Muscle layer of colon (tissue), 2 donors: ENCODE measurements around the gene SLC19A2.
"Not testable (repeated sequence)": the region's sequence is repeated elsewhere in the genome, so short reads cannot be mapped to it uniquely, and the experiment has no call there.

Source experiments
- H3K27ac ChIP-seq: one replicate; pipeline ENCODE4 v1.7.0; 2013; ENCODE audit warnings: low read depth, mild to moderate bottlenecking, low read length, moderate library complexity
- H3K27me3 ChIP-seq, 2 donors: one replicate each; pipeline ENCODE4 v1.7.0; 2013; ENCODE audit warnings: low read length in 2 of 2, mild to moderate bottlenecking in 2 of 2; ENCODE audit not compliant: insufficient read depth in 2 of 2, control insufficient read depth in 1 of 2
- H3K36me3 ChIP-seq: one replicate; pipeline ENCODE4 v1.7.0; 2013; ENCODE audit warnings: mild to moderate bottlenecking, low read length; ENCODE audit not compliant: insufficient read depth
- H3K4me1 ChIP-seq: one replicate; pipeline ENCODE4 v1.7.0; 2013; ENCODE audit warnings: mild to moderate bottlenecking, low read length; ENCODE audit not compliant: insufficient read depth
- H3K4me3 ChIP-seq, 2 donors: one replicate each; pipeline ENCODE4 v1.7.0; 2013; ENCODE audit warnings: low read length in 2 of 2, low read depth in 1 of 2, mild to moderate bottlenecking in 1 of 2, moderate library complexity in 1 of 2
- H3K9ac ChIP-seq: one replicate; pipeline ENCODE4 v1.7.0; 2013; ENCODE audit warnings: low read length
- H3K9me3 ChIP-seq: one replicate; pipeline ENCODE4 v1.7.0; 2013; ENCODE audit warnings: mild to moderate bottlenecking, low read length
- donor health status: abdominal sarcoma.
- donor health status: Adenocarcinoma of cecum.

SLC19A2 gene

GRCh38 chr1:169485431-169486280 is at the start of gene SLC19A2:
Gene SLC19A2 (minus strand): TSS chr1:169485944. CDS start chr1:169485766, 178 bp downstream.
- Histone ChIP-seq H3K27me3 (no peaks in the 10 kb centered on the region), H3K9me3 (no peaks in the 10 kb centered on the region), H3K4me3 (peak within 1 kb of the TSS; percentile 51 to 83), H3K4me1 (peaks cover 36% of the 10 kb centered on the region), H3K36me3 (no peaks in the 10 kb centered on the region), H3K9ac (peak within 1 kb of the TSS; percentile 79), H3K27ac (peak within 1 kb of the TSS; percentile 87)

DNA sequence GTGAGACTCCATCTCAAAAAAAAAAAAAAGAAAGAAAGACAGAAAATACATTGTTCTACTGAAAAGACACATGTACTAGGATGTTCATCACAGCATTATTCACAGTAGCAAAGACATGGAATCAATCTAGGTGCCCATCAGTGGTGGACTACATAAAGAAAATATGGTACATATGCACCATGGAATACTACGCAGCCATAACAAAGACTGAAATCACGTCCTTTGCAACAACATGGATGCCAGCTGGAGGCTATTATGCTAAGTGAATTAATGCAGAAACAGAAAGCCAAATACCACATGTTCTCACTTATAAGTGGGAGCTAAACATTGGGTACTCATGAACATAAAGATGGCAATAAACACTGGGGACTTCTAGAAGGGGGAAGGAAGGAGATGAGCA is 48.9 kb upstream of the SLC19A2 start:
- Histone ChIP-seq H3K9me3 (no peaks in the 10 kb centered on the region), H3K4me3 (no peak overlapping the region), H3K36me3 (no peaks in the 10 kb centered on the region), H3K4me1 (no peaks in the 10 kb centered on the region), H3K27ac (no peak overlapping the region), H3K27me3 (no peaks in the 10 kb centered on the region), H3K9ac (no peak overlapping the region)

GRCh38 chr1:169533528-169534190 is 47.9 kb upstream of the SLC19A2 start:
- H3K9ac ChIP-seq, H3K9me3 ChIP-seq, H3K36me3 ChIP-seq, H3K4me1 ChIP-seq, H3K27me3 ChIP-seq, H3K27ac ChIP-seq, H3K4me3 ChIP-seq: not testable (repeated sequence)

DNA sequence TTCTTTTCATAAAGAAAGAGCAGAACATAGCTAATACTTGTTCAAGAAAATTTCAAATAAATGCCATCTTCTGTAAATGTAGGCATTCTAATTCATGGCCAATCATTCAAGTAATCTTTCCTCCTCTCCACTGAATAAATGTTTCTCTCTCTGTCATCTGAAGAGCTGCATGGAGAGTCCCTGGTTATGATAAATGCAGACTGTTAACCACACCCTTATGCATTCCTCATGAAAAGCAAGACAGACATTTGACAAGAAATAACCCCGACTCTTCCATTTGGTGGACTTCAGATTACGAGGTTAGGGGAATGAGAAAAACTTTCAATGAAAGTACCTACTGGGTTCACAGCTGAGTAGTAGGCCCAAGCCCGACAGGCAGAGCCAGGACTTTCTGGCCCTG is 44.7 kb upstream of the SLC19A2 start:
- Histone ChIP-seq H3K36me3 (no peaks in the 10 kb centered on the region), H3K9me3 (no peaks in the 10 kb centered on the region), H3K9ac (no peak overlapping the region), H3K27ac (no peak overlapping the region), H3K4me1 (no peaks in the 10 kb centered on the region), H3K4me3 (no peak overlapping the region), H3K27me3 (no peaks in the 10 kb centered on the region)

DNA sequence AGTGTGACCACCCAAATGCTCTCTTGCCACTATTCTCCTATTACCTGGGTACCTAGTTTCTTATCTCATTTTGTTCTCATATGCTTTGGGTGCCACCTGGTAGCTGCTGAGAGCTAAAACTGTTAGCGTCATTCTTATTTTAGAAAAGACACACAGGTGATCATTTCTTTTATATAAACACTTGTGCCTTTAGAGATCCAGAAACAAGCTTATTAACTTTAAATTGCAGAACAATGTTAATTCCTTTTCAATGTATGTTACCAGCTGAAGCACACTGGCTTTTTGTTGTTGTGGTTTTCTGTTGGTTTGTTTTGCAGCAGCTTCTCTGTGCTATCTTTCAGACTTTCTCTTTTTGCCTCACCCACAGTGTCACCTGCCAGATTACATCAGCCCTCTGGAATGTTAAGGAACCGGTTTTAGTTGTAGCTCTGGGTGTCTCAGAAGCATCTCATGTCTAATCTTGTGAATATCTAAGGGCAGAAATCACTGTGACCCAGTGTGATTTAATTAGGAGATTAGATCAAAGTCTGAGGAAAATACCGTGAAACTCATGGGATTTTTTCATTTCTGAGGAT is 43.4 kb upstream of the SLC19A2 start:
- H3K4me3 ChIP-seq: no peak overlapping the region
- H3K4me1 ChIP-seq: no peaks in the 10 kb centered on the region
- H3K9me3 ChIP-seq: no peaks in the 10 kb centered on the region
- no peak overlapping the region for H3K27ac ChIP-seq
- no peaks in the 10 kb centered on the region for H3K36me3 ChIP-seq
- H3K27me3 ChIP-seq: no peaks in the 10 kb centered on the region
- H3K9ac ChIP-seq: no peak overlapping the region

GRCh38 chr1:169528215-169529067 is 42.7 kb upstream of the SLC19A2 start:
- H3K4me1 ChIP-seq: no peaks in the 10 kb centered on the region
- no peak overlapping the region for H3K9ac ChIP-seq
- no peaks in the 10 kb centered on the region for H3K36me3 ChIP-seq
- no peak overlapping the region for H3K27ac ChIP-seq
- H3K4me3 ChIP-seq: no peak overlapping the region
- no peaks in the 10 kb centered on the region for H3K27me3 ChIP-seq
- no peaks in the 10 kb centered on the region for H3K9me3 ChIP-seq

GRCh38 chr1:169527451-169528214 is 41.9 kb upstream of the SLC19A2 start:
- H3K27ac ChIP-seq: no peak overlapping the region
- H3K9ac ChIP-seq: no peak overlapping the region
- no peaks in the 10 kb centered on the region for H3K27me3 ChIP-seq
- no peaks in the 10 kb centered on the region for H3K9me3 ChIP-seq
- H3K4me3 ChIP-seq: no peak overlapping the region
- no peaks in the 10 kb centered on the region for H3K36me3 ChIP-seq
- H3K4me1 ChIP-seq: no peaks in the 10 kb centered on the region

GRCh38 chr1:169527001-169527400 is 41.3 kb upstream of the SLC19A2 start:
- H3K4me1 ChIP-seq: no peaks in the 10 kb centered on the region
- H3K27ac ChIP-seq: no peak overlapping the region
- no peak overlapping the region for H3K9ac ChIP-seq
- H3K4me3 ChIP-seq: no peak overlapping the region
- no peaks in the 10 kb centered on the region for H3K36me3 ChIP-seq
- H3K9me3 ChIP-seq: no peaks in the 10 kb centered on the region
- no peaks in the 10 kb centered on the region for H3K27me3 ChIP-seq

DNA sequence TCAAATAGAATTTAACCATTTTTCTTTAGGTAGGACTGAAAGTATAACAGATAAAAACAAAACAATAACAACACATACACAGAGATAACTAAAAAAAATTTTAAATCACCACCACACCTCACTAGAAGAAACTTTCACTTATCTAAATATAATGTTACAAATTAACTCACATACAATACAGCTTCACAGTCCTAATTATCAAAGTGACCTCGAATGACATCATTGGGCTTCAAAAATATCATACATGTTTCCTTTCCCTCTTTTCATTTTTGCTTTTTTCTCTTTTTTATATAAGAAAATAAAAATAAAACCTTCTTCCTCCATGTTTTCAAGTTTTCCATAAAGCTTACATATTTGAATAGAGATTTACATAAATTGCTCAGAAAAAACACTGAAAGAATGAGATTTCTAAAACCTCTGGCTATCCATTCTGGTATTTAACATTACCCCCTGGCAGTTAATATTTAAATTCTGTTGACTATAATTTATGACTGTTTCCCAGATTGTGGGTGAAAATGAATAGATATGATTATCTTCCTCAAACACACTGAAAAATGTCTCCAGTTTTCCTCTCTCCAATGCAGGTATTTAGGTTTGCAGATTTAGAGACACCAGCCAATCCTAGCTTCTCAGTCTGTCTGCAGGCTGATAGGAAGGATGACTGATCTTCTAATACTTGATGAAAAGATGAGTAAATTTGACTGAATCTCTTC is 40.5 kb upstream of the SLC19A2 start:
- Histone ChIP-seq H3K27me3 (no peaks in the 10 kb centered on the region), H3K9me3 (no peaks in the 10 kb centered on the region), H3K4me3 (no peak overlapping the region), H3K4me1 (no peaks in the 10 kb centered on the region), H3K27ac (no peak overlapping the region), H3K36me3 (no peaks in the 10 kb centered on the region), H3K9ac (no peak overlapping the region)

GRCh38 chr1:169525391-169525790 is 39.6 kb upstream of the SLC19A2 start:
- no peak overlapping the region for H3K27ac ChIP-seq

More at GRCh38 chr1:169525391-169525790, 39.6 kb upstream of the SLC19A2 start:
- H3K4me1 ChIP-seq: no peaks in the 10 kb centered on the region
- H3K9ac ChIP-seq: no peak overlapping the region
- no peaks in the 10 kb centered on the region for H3K36me3 ChIP-seq
- H3K27me3 ChIP-seq: no peaks in the 10 kb centered on the region
- H3K4me3 ChIP-seq: no peak overlapping the region
- H3K9me3 ChIP-seq: no peaks in the 10 kb centered on the region
